Measurements from ENCODE around the gene ANKRD10.

DNA sequence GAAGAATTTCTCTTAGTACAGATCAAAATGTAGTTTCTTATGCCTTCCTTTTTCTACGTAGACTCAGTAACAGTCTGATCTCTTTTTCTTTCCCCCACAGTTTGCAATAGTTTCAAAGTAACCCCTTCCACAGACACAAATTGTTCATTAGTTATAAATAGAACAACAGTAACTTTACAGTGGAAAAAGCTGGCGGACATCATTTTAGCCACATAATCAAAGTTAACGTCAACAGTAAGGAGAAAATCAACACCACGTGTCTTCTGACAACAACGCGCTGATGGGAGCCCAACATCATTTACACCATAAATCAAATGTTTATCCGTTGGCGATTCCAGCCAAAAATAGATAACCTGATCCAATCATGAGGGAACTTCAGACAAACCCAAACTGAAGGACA lies 76.8 kb downstream of the ANKRD10 start:
- TF ChIP-seq EZH2 (IDR thresholded peaks at IDR 0.05; ENCODE audit: insufficient read depth, poor library complexity, severe bottlenecking) (no peak), EZH2phosphoT487 (IDR thresholded peaks at IDR 0.05; ENCODE audit: insufficient read depth, low read depth) (no peak)
